ENCODE data around the gene SETD2.

SETD2 gene

GRCh38 chr3:47158208-47158607 is 5.7 kb downstream of the SETD2 start:
- no peak for DNase-seq (ENCODE audit: extremely low read depth, insufficient read length)
- Histone ChIP-seq H3K4me3 (replicated peaks; ENCODE audit: low read depth, low read length) (no peak overlapping the region), H3K27me3 (replicated peaks; ENCODE audit: control insufficient read depth, insufficient read depth, low read length) (no peaks in the 10 kb centered on the region), H3K36me3 (ENCODE audit: control insufficient read depth, insufficient read depth, low read length) (no peaks in the 10 kb centered on the region)
- TF ChIP-seq CTCF (IDR thresholded peaks at IDR 0.05; ENCODE audit: insufficient read depth, low read length, poor library complexity, severe bottlenecking) = no peak

- no peak for TF ChIP-seq CTCF (IDR thresholded peaks at IDR 0.05; ENCODE audit: insufficient read depth, low read length, poor library complexity, severe bottlenecking)
- Histone ChIP-seq H3K27me3 (replicated peaks; ENCODE audit: control insufficient read depth, insufficient read depth, low read length) (no peaks in the 10 kb centered on the region), H3K4me3 (replicated peaks; ENCODE audit: low read depth, low read length) (no peak overlapping the region), H3K36me3 (ENCODE audit: control insufficient read depth, insufficient read depth, low read length) (no peaks in the 10 kb centered on the region)
- DNase-seq (ENCODE audit: extremely low read depth, insufficient read length) = no peak
These were observed 7.5 kb downstream of the SETD2 start for GRCh38 chr3:47156396-47156795.

GRCh38 chr3:47152578-47152977 is 11.3 kb downstream of the SETD2 start:
- DNase-seq (ENCODE audit: extremely low read depth, insufficient read length) = no peak

GRCh38 chr3:47151836-47152235 is 12.1 kb downstream of the SETD2 start:
- no peaks in the 10 kb centered on the region for H3K27me3 ChIP-seq (replicated peaks; ENCODE audit: control insufficient read depth, insufficient read depth, low read length)
- no peak for TF ChIP-seq CTCF (IDR thresholded peaks at IDR 0.05; ENCODE audit: insufficient read depth, low read length, poor library complexity, severe bottlenecking)
- no peak overlapping the region for H3K4me3 ChIP-seq (replicated peaks; ENCODE audit: low read depth, low read length)
- no peak for DNase-seq (ENCODE audit: extremely low read depth, insufficient read length)
- no peaks in the 10 kb centered on the region for H3K36me3 ChIP-seq (ENCODE audit: control insufficient read depth, insufficient read depth, low read length)

More at GRCh38 chr3:47152578-47152977, 11.3 kb downstream of the SETD2 start:
- H3K27me3 ChIP-seq (replicated peaks; ENCODE audit: control insufficient read depth, insufficient read depth, low read length) = no peaks in the 10 kb centered on the region
- H3K36me3 ChIP-seq (ENCODE audit: control insufficient read depth, insufficient read depth, low read length) = no peaks in the 10 kb centered on the region
- no peak overlapping the region for H3K4me3 ChIP-seq (replicated peaks; ENCODE audit: low read depth, low read length)
- TF ChIP-seq CTCF (IDR thresholded peaks at IDR 0.05; ENCODE audit: insufficient read depth, low read length, poor library complexity, severe bottlenecking) = no peak

GRCh38 chr3:47149339-47149933 is 14.5 kb downstream of the SETD2 start:
- DNase-seq (ENCODE audit: extremely low read depth, insufficient read length) = no peak

More at GRCh38 chr3:47149339-47149933, 14.5 kb downstream of the SETD2 start:
- Histone ChIP-seq H3K36me3 (ENCODE audit: control insufficient read depth, insufficient read depth, low read length) (no peaks in the 10 kb centered on the region), H3K27me3 (replicated peaks; ENCODE audit: control insufficient read depth, insufficient read depth, low read length) (no peaks in the 10 kb centered on the region), H3K4me3 (replicated peaks; ENCODE audit: low read depth, low read length) (no peak overlapping the region)
- no peak for TF ChIP-seq CTCF (IDR thresholded peaks at IDR 0.05; ENCODE audit: insufficient read depth, low read length, poor library complexity, severe bottlenecking)

All from GM06990 (cell line).